ENCODE data around the gene ZACN.
A peak's percentile ranks its signal among the peaks of the same experiment; 100 is the strongest.
"Not testable (repeated sequence)": the region's sequence is repeated elsewhere in the genome, so short reads cannot be mapped to it uniquely, and the experiment has no call there.

Gene ZACN

GRCh38 chr17:76054112-76054476 is 24.9 kb upstream of the ZACN start:
- DNase-seq (ENCODE audit: low spot score), result no peak

GRCh38 chr17:76056882-76057281 is 22.1 kb upstream of the ZACN start:
- DNase-seq (ENCODE audit: low spot score), result no peak

GRCh38 chr17:76058264-76058663 is 20.7 kb upstream of the ZACN start:
- not testable (repeated sequence) for DNase-seq (ENCODE audit: low spot score)

DNA sequence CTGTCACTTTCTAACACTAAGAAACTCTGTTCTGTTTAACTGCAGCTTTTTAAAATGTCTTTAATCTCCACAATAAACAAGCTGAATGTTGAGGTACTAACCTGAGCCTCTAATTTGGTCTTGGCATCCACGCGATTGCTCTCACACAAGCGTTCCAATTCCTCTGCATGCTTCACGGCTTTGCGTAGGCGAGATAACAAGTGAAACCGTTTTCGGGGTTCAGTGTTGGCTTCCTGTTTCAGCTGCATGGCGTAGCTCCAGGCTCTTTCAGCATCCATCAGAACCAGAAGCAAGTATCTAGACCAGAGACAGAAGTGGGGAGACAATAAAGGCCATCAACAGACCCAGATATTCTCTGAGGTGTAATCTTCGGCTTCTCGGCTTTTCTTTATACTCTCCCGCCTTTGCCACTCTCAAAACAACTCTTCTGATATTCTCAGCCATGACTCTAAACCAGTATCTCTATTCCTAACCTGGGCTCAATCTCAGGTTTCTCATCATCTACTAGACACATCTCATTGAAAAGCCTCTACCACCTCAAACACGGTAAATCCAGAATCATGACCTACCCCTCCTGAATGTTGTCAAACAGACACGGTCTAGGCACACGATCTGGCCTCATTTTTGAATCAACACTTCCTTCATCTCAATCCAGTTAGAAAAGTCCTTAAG is 15.0 kb upstream of the ZACN start:
- DNase-seq (ENCODE audit: low spot score), result no peak

GRCh38 chr17:76065775-76066174 is 13.2 kb upstream of the ZACN start:
- no peak for DNase-seq (ENCODE audit: low spot score)

- no peak for DNase-seq (ENCODE audit: low spot score)
These were observed 7.3 kb upstream of the ZACN start for GRCh38 chr17:76071531-76072147.

DNA sequence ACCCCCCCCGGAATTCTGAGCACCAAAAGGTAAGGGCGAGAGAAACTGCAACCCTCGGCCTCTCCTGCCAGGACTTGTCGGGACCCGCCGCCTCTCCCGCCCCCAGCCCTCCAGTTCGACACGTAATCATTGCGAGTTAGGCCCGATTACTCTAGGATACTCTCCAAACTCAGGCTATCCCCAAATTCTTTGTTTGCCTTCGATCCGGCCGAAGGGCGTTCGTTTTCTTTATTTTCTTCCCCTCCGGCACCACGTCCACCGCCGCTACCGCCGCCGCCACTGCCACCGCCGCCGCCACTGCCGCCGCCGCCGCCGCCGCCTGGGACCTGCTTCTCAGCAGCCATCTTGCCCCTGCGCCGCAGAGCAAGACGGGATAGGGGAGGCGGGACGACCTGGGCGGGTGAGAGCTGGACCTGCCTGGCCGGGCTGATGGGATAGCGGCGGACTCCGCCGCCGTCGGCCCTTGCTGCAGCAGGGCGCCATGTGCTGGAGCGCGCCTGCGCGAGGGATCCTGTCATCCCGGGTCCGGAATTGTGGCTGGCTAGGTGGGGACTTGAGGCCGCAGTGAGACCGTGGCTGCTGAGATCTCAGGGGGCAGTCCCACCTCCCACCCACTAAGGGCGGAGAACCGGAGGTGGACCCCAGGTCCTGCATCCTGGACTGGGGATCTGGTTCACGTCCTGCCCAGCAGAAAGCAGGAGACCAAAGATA is 6.7 kb upstream of the ZACN start, which contains the start of gene SRP68:
SRP68 (minus strand) TSS at position 370 of the 711 bp plus-strand sequence; CDS start at position 344, 26 bp downstream.
- peak; percentile 95 for DNase-seq (ENCODE audit: low spot score)

DNA sequence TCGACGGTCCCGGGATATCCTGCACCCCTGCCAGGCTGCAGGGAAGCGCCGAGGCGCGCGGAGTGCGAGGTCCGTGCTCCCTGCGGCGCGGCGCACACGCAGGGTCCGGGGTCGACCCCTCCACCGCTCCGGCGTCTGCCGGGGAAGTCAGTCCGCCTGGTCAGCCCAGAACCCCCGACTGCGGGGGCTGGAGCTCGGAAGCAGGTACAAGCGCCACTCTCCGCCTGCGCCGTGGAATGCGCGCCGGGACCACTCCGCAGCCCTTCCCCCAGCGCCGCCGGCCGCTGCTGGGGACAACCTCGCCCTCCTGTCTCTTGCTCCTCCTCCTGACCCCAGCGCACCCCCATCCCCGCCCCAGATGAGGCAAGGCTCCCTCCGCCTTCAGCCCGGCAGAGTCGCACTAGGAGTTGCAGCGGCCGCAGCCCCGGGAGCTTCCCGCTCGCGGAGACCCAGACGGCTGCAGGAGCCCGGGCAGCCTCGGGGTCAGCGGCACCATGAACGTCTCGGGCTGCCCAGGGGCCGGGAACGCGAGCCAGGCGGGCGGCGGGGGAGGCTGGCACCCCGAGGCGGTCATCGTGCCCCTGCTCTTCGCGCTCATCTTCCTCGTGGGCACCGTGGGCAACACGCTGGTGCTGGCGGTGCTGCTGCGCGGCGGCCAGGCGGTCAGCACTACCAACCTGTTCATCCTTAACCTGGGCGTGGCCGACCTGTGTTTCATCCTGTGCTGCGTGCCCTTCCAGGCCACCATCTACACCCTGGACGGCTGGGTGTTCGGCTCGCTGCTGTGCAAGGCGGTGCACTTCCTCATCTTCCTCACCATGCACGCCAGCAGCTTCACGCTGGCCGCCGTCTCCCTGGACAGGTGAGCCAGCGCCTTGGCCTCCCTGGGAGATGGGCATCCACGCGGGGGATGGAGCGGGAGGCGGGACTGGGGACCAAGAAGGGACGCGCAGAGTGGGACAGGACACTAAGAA is 4.3 kb upstream of the ZACN start, which contains the start of gene GALR2:
GALR2 (plus strand) TSS at position 392 of the 974 bp plus-strand sequence; CDS start at position 495, 103 bp downstream.
- peak; percentile 73 for DNase-seq (ENCODE audit: low spot score)

DNA sequence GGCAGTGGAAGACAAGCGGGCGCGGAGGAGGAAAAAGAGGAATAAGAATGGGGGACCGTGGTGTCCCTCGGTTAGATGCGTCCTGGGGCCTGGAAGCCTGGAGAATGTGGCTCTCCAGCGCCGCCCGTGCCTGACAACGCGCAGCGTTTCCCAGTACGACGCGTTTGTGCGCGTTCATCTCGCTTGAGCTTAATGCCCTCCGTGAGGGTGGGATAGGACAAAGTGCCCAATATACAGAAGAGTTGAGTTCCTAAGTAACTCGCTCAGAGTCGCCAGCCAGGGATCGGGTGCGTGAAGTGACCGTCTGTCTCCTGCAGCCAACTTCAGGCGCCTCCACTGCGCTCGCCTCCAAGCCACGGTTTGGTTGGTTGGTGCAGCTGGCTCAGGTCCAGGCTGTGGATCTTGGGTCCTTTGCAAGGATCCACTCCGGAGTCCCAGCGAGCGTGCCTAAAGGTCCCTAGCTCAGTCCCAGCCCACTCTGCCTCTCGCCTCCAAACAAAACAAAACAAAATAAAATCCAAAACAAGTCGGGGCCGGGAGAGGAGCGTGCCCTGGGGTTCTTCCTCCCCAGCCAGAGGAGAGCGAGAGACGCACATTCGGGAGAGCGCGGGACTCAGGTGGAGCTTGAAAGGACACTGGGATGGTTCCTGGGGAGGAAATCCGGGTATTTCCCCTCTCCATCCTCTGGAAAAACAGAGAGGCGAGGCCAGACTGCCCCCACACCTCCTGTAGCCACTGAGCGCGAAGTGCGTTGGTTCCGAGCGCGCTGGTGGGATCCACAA is 3.4 kb upstream of the ZACN start:
- peak; percentile 55 for DNase-seq (ENCODE audit: low spot score)

- no peak for DNase-seq (ENCODE audit: low spot score)
These were observed 2.7 kb upstream of the ZACN start for GRCh38 chr17:76076146-76076764.

DNA sequence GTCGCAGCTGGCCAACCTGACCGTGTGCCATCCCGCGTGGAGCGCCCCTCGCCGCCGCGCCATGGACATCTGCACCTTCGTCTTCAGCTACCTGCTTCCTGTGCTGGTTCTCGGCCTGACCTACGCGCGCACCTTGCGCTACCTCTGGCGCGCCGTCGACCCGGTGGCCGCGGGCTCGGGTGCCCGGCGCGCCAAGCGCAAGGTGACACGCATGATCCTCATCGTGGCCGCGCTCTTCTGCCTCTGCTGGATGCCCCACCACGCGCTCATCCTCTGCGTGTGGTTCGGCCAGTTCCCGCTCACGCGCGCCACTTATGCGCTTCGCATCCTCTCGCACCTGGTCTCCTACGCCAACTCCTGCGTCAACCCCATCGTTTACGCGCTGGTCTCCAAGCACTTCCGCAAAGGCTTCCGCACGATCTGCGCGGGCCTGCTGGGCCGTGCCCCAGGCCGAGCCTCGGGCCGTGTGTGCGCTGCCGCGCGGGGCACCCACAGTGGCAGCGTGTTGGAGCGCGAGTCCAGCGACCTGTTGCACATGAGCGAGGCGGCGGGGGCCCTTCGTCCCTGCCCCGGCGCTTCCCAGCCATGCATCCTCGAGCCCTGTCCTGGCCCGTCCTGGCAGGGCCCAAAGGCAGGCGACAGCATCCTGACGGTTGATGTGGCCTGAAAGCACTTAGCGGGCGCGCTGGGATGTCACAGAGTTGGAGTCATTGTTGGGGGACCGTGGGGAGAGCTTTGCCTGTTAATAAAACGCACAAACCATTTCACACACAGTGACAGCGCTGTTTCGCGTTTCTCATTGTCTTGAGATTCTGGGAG is 2.0 kb upstream of the ZACN start:
- no peak for DNase-seq (ENCODE audit: low spot score)

DNA sequence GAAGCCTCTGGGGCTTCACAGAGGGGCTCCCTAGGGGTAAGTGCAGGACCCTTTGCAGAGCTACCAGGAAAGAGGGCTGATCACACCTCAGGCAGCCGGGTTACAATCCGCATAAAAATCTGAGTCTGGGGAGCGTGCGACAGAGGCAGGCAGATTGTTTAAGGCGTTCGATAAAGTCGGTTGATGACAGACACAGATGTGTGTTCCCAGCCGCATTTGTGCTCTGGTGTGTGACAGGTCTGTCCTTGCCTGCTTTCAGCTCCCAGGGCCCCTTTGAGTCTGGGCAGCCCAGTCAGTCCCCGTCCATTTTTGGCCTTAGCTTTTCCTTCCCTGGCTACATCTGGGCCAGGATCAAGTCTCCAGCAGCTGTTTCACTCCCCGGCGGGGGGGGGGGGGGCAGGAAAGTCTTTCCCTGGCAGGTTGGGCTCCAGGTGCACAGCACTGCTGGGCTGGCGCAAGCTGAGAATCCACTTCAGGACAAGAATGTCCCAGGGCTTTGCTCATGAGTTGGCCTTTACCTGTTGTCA is 1.3 kb upstream of the ZACN start:
- DNase-seq (ENCODE audit: low spot score), result no peak

DNA sequence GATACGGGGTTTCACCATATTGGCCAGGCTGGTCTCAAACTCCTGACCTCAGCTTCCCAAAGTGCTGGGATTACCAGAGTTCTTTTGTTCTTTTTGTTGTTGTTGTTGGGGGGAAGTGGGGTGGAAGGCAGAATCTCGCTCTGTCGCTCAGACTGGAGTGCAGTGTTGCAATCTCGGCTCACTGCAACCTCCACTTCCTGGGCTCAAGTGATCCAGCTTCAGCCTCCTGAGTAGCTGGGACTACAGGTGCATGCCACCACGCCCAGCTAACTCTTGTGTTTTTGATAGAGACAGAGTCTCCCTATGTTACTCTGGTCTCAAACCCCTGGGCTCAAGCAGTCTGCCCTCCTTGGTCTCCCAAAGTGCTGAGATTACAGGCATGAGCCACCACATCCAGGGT is 612 bp upstream of the ZACN start:
- DNase-seq (ENCODE audit: low spot score), result not testable (repeated sequence)

- DNase-seq (ENCODE audit: low spot score), result no peak
These were observed 563 bp downstream of the ZACN start for GRCh38 chr17:76079535-76079955.

DNA sequence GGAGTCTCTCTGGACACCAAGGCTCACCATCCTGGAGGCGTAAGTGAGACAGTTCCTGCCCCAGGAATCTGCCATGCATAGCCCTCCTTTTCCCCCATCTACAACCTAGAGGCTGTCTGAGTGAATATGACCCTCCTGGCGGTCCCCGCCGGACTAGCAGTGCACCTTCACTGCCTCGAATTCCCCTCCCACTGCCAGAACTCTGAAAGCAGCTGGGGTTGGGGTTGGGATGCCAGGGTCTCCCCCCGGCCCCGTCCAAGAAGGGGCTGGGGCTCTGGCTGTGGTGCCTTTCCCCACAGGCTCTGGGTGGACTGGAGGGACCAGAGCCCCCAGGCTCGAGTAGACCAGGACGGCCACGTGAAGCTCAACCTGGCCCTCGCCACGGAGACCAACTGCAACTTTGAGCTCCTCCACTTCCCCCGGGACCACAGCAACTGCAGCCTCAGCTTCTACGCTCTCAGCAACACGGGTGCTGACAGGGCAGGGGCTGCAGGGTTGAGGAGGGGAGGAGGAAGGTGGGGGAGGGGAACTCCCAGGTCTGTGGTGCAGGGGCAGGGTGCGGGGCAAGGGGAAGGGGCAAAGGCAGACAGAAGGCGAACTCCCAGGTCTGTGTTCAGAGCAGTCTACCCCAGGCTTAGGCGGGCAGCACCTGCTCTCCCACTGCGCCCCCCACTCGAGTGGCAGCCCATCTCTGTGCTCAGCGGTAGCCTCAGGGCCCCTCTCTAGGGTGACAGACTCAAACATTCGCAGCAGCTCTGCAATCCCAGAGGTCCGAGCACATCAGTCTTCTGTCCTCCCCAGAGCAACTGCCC is 1.2 kb downstream of the ZACN start:
- no peak for DNase-seq (ENCODE audit: low spot score)

GRCh38 chr17:76080768-76081287 is 1.8 kb downstream of the ZACN start:
- DNase-seq (ENCODE audit: low spot score), result no peak

DNA sequence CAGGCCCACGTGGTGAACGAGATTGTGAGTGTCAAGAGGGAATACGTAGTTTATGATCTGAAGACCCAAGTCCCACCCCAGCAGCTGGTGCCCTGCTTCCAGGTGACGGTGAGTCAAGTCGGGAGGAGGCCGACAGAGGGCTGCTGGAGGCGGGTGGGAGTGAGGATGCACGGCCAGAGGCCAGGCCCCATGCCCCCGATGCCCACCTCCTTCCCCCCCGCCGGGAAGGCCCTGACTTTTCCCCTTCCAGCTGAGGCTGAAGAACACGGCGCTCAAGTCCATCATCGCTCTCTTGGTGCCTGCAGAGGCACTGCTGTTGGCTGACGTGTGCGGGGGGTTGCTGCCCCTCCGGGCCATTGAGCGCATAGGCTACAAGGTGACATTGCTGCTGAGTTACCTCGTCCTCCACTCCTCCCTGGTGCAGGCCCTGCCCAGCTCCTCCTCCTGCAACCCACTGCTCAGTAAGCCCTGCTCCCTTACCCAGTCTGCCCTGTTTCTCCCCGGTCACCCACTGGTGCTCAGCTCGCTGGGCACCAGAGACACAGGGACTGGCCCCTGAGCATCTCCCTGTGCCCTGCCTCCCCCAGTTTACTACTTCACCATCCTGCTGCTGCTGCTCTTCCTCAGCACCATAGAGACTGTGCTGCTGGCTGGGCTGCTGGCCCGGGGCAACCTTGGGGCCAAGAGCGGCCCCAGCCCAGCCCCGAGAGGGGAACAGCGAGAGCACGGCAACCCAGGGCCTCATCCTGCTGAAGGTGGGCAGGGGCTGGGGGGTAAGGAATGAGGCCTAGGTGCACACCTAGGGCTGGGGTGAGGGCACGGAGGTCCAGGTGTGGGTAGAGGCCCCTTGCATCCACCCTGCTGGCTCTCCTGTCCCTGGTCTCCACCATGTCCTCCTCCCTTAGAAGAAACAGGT is 2.6 kb downstream of the ZACN start:
- DNase-seq (ENCODE audit: low spot score), result no peak

Data from HuH-7.5 (cell line).